ENCODE data around the gene STX4. TPM values are rescaled to one million over a fixed set of nuclear protein-coding genes. Genes with fewer than 3 reads are reported as not detected.

The STX4 gene
- total RNA-seq, 1 experiment from 2014 or later = 26.0 TPM

DNA sequence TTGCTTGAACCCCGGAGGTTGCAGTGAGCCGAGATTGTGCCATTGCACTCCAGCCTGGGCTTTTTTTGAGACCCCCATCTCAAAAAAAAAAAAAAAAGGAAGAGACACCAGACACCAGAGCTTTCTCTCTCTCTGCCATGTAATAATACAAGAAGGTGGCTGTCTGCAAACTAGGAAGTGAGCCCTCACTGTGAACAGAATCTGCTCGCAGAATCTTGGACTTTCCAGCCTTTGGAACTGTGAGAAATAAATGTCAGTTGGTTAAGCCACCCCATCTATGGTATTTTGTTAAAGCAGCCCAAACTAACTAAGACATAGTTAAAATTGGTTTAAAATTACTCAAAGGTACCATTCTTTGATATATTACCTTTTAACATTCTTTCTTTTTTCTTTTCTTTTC is 12.8 kb upstream of the STX4 start:
- CTCF ChIA-PET = interaction anchor here (0.7 kb wide), 1 partner anchor 468 kb away, joined by 3 read pairs; no protein-coding TSS in a partner anchor
- POLR2A ChIA-PET = interaction anchor here (0.6 to 0.7 kb wide), 2 partner anchors 8 to 1440 kb away, joined by 3 read pairs; no protein-coding TSS in a partner anchor
- H3K9me3 ChIP-seq (ENCODE audit: control insufficient read depth in 1 of 2, insufficient read depth in 1 of 2, low read depth in 1 of 2, low read length in 2 of 2) = no peaks in the 10 kb centered on the region
- no peaks in the 10 kb centered on the region for H3K9me2 ChIP-seq (ENCODE audit: insufficient read depth)
- intact Hi-C loops (cut with micrococcal nuclease) = no loop called here
- no peaks in the 10 kb centered on the region for H3K79me2 ChIP-seq (ENCODE audit: insufficient read depth, low read length)
- no peak overlapping the region for H3K4me3 ChIP-seq (replicated peaks in 1 of 2; ENCODE audit: low read depth in 1 of 2, low read length in 2 of 2)
- RAD21 ChIA-PET (ENCODE audit: low non-redundant PET in 1 of 2, low total read pairs in 2 of 2, uncharacterized antibody in 2 of 2, unreplicated experiment in 2 of 2) = no interaction called here
- ATAC-seq (no peak), DNase-seq (ENCODE audit: low read depth, low spot score) (no peak)
- no peaks in the 10 kb centered on the region for H3K36me3 ChIP-seq (ENCODE audit: control insufficient read depth in 1 of 2, insufficient read depth in 2 of 2, low read length in 2 of 2)
- no peak overlapping the region for H3K4me2 ChIP-seq (ENCODE audit: low read length)
- H3K9ac ChIP-seq (ENCODE audit: low read length) = no peak overlapping the region
- peaks cover under 1 to 2% of the 10 kb centered on the region in 2 experiments; a peak in 1 of 4 replicates for H3K4me1 ChIP-seq (ENCODE audit: control insufficient read depth in 1 of 2, insufficient read depth in 2 of 2, low read length in 2 of 2)
- no peaks in the 10 kb centered on the region for H3K27me3 ChIP-seq (ENCODE audit: insufficient read depth, low read length)
- H3K27ac ChIP-seq (ENCODE audit: low read depth, low read length) = no peak overlapping the region
- H2AFZ ChIP-seq (ENCODE audit: low read depth, low read length, poor library complexity, severe bottlenecking) = no peak overlapping the region
- TF ChIP-seq SIN3A (IDR thresholded peaks at IDR 0.05; ENCODE audit: low read depth) (no peak), SP1 (IDR thresholded peaks at IDR 0.05; ENCODE audit: low read depth) (no peak), ELF1 (IDR thresholded peaks at IDR 0.05; ENCODE audit: borderline replicate concordance, low read depth) (no peak), FOSL1 (IDR thresholded peaks at IDR 0.05; ENCODE audit: low read depth) (no peak), EZH2 (IDR thresholded peaks at IDR 0.05) (no peak)
- TF ChIP-seq, protein P1, sequence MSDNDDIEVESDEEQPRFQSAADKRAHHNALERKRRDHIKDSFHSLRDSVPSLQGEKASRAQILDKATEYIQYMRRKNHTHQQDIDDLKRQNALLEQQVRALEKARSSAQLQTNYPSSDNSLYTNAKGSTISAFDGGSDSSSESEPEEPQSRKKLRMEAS (IDR thresholded peaks at IDR 0.05) = no peak
- H4K20me1 ChIP-seq (ENCODE audit: insufficient read depth) = no peaks in the 10 kb centered on the region
- BruUV-seq (replicated peaks) = no TSS peak

DNA sequence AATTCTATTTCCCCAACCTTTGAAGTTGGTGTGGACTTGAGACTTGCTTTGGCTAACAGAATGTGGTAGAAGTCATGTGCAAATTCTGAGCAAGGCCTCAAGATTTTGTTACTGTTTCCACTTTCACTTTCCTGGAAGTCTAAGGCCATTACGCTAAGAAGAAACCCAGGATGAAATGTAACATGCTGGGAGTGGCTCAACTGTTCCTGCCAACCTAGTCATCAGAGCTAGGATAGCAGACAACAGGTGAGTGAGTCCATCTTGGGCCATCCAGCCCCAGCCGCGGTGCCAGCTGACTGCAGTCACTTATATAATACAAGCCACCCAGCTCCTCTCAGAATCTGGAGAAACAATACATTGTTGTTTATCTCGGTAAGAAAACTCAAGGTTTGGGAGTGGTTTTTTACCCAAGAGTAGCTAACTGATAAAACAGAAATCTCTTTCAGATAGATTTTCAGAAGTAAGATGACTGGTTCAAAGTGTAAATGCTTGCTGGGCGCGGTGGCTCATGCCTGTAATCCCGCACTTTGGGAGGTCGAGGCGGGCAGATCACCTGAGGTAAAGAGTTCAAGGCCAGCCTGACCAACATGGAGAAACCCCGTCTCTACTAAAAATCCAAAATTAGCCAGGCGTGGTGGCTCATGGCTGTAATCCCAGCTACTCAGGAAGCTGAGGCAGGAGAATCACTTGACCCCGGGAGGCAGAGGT is 10.7 kb upstream of the STX4 start:
- BruUV-seq (replicated peaks) = no TSS peak
- intact Hi-C loops (cut with micrococcal nuclease) = no loop called here
- Histone ChIP-seq H3K27me3 (ENCODE audit: insufficient read depth, low read length) (no peaks in the 10 kb centered on the region), H3K27ac (ENCODE audit: low read depth, low read length) (no peak overlapping the region), H2AFZ (ENCODE audit: low read depth, low read length, poor library complexity, severe bottlenecking) (no peak overlapping the region), H3K4me2 (ENCODE audit: low read length) (no peak overlapping the region), H3K9me2 (ENCODE audit: insufficient read depth) (no peaks in the 10 kb centered on the region), H3K4me3 (replicated peaks in 1 of 2; ENCODE audit: low read depth in 1 of 2, low read length in 2 of 2) (no peak overlapping the region), H3K9me3 (ENCODE audit: control insufficient read depth in 1 of 2, insufficient read depth in 1 of 2, low read depth in 1 of 2, low read length in 2 of 2) (no peaks in the 10 kb centered on the region), H3K36me3 (ENCODE audit: control insufficient read depth in 1 of 2, insufficient read depth in 2 of 2, low read length in 2 of 2) (no peaks in the 10 kb centered on the region), H3K9ac (ENCODE audit: low read length) (no peak overlapping the region), H4K20me1 (ENCODE audit: insufficient read depth) (no peaks in the 10 kb centered on the region), H3K79me2 (ENCODE audit: insufficient read depth, low read length) (no peaks in the 10 kb centered on the region), H3K4me1 (ENCODE audit: control insufficient read depth in 1 of 2, insufficient read depth in 2 of 2, low read length in 2 of 2) (peaks cover 5 to 7% of the 10 kb centered on the region in 2 experiments; a peak in 1 of 4 replicates)
- DNase-seq (ENCODE audit: low read depth, low spot score) (no peak), ATAC-seq (no peak)
- ChIA-PET RAD21 (ENCODE audit: low non-redundant PET in 1 of 2, low total read pairs in 2 of 2, uncharacterized antibody in 2 of 2, unreplicated experiment in 2 of 2) (no interaction called here), POLR2A (no interaction called here), CTCF (interaction anchor here (1.3 kb wide), 1 partner anchor 38 kb away, joined by 4 read pairs; the partner anchor contains the start of gene HSD3B7)
- TF ChIP-seq CBX3 (IDR thresholded peaks at IDR 0.05; ENCODE audit: low read depth) (no peak), RAD21 (IDR thresholded peaks at IDR 0.05; ENCODE audit: low read depth) (no peak), POLR2AphosphoS5 (IDR thresholded peaks at IDR 0.05; ENCODE audit: low read depth, low read length) (no peak), ZFX (IDR thresholded peaks at IDR 0.05) (no peak)
- TF ChIP-seq, protein P2, sequence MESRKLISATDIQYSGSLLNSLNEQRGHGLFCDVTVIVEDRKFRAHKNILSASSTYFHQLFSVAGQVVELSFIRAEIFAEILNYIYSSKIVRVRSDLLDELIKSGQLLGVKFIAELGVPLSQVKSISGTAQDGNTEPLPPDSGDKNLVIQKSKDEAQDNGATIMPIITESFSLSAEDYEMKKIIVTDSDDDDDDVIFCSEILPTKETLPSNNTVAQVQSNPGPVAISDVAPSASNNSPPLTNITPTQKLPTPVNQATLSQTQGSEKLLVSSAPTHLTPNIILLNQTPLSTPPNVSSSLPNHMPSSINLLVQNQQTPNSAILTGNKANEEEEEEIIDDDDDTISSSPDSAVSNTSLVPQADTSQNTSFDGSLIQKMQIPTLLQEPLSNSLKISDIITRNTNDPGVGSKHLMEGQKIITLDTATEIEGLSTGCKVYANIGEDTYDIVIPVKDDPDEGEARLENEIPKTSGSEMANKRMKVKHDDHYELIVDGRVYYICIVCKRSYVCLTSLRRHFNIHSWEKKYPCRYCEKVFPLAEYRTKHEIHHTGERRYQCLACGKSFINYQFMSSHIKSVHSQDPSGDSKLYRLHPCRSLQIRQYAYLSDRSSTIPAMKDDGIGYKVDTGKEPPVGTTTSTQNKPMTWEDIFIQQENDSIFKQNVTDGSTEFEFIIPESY (IDR thresholded peaks at IDR 0.05; ENCODE audit: extremely low read depth, insufficient replicate concordance, low read length) = no peak
